Measurements from ENCODE around the gene GRK6. TPM values are rescaled to one million over a fixed set of nuclear protein-coding genes. Genes with fewer than 3 reads are reported as not detected.

GRK6 gene
- total RNA-seq, 4 donors from 2014 or later, result 16.1 to 45.5 (median 27.2) TPM

- no peak for ATAC-seq (ENCODE audit: low FRiP score)
- DNase-seq (ENCODE audit: low spot score), result no peak
- TF ChIP-seq CTCF (IDR thresholded peaks at IDR 0.05), result no peak
Measured at GRCh38 chr5:177435847-177436536, 9.5 kb downstream of the GRK6 start.

- no peak for TF ChIP-seq CTCF (IDR thresholded peaks at IDR 0.05)
- ATAC-seq (ENCODE audit: low FRiP score) (no peak), DNase-seq (ENCODE audit: low spot score) (no peak)
Measured at GRCh38 chr5:177437623-177438022, 11.1 kb downstream of the GRK6 start.

GRCh38 chr5:177438468-177438867, 12.0 kb downstream of the GRK6 start:
- TF ChIP-seq CTCF (IDR thresholded peaks at IDR 0.05), result no peak
- no peak for ATAC-seq (ENCODE audit: low FRiP score)
- no peak for DNase-seq (ENCODE audit: low spot score)

GRCh38 chr5:177439518-177440053, 13.1 kb downstream of the GRK6 start:
- ATAC-seq (ENCODE audit: low FRiP score), result no peak
- no peak for TF ChIP-seq CTCF (IDR thresholded peaks at IDR 0.05)

GRCh38 chr5:177440211-177440989, 13.9 kb downstream of the GRK6 start:
- DNase-seq (ENCODE audit: low spot score) (no peak), ATAC-seq (ENCODE audit: low FRiP score) (no peak)
- no peak for TF ChIP-seq CTCF (IDR thresholded peaks at IDR 0.05)

More at GRCh38 chr5:177439518-177440053, 13.1 kb downstream of the GRK6 start:
- no peak for DNase-seq (ENCODE audit: low spot score)

- DNase-seq (ENCODE audit: low spot score) (no peak), ATAC-seq (ENCODE audit: low FRiP score) (no peak)
- TF ChIP-seq CTCF (IDR thresholded peaks at IDR 0.05), result no peak
Measured at GRCh38 chr5:177440990-177441780, 14.7 kb downstream of the GRK6 start.

Data from omental fat pad (tissue), 4 donors.